ENCODE results near the gene SMU1.

DNA sequence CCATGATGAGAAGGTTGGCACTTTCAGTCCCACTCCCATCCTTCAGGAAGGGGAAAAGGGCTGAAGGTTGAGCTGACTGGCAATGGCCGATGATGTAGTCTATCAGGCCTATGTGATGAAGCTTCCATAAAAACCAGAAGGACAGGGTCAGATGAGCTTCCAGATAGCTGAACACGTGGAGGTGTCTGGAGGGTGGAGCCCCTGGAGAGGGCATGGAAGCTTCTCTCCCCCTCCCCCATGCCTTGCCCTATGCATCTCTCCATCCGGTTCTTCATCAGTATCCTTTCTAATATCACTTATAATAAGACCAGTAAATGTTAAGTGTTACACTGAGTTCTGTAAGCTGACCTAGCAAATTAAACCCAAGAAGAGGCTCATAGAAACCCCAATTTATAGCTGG lies 32.6 kb upstream of the SMU1 start:
- no peak for TF ChIP-seq CTCF (IDR thresholded peaks at IDR 0.05; ENCODE audit: insufficient read depth, low read length, poor library complexity, severe bottlenecking)
- TF ChIP-seq EZH2phosphoT487 (conservative IDR thresholded peaks at IDR 0.05; ENCODE audit: low read length), result no peak

Data from SU-DHL-6 (cell line).